Measurements from ENCODE around the gene SURF2. TPM values are rescaled to one million over a fixed set of nuclear protein-coding genes. Genes with fewer than 3 reads are reported as not detected.

SURF2 gene
- total RNA-seq, 2 experiments from 2014 or later: 19.0 to 19.7 TPM

- H3K9me2 ChIP-seq (ENCODE audit: insufficient read depth, low read length): no peaks in the 10 kb centered on the region
- POLR2A ChIA-PET: no interaction called here
- H3K4me1 ChIP-seq (ENCODE audit: insufficient read depth, low read length, poor library complexity, severe bottlenecking): peaks cover 22% of the 10 kb centered on the region
- no peak overlapping the region for H2AFZ ChIP-seq (ENCODE audit: low read length)
- peaks cover 14% of the 10 kb centered on the region; the same call in 1 of the 2 replicates for H4K20me1 ChIP-seq (ENCODE audit: insufficient read depth, low read length)
- intact Hi-C loops (cut with micrococcal nuclease; ENCODE audit: unreplicated experiment): no loop called here
- no peak for DNase-seq (ENCODE audit: low spot score)
- BruUV-seq (replicated peaks): no TSS peak
- no peaks in the 10 kb centered on the region for H3K9me3 ChIP-seq (ENCODE audit: low read length)
- CTCF ChIA-PET (ENCODE audit: unreplicated experiment): no interaction called here
- TF ChIP-seq EZH2phosphoT487 (IDR thresholded peaks at IDR 0.05; ENCODE audit: borderline replicate concordance, low read depth, low read length): no peak
- TF ChIP-seq, protein P1, sequence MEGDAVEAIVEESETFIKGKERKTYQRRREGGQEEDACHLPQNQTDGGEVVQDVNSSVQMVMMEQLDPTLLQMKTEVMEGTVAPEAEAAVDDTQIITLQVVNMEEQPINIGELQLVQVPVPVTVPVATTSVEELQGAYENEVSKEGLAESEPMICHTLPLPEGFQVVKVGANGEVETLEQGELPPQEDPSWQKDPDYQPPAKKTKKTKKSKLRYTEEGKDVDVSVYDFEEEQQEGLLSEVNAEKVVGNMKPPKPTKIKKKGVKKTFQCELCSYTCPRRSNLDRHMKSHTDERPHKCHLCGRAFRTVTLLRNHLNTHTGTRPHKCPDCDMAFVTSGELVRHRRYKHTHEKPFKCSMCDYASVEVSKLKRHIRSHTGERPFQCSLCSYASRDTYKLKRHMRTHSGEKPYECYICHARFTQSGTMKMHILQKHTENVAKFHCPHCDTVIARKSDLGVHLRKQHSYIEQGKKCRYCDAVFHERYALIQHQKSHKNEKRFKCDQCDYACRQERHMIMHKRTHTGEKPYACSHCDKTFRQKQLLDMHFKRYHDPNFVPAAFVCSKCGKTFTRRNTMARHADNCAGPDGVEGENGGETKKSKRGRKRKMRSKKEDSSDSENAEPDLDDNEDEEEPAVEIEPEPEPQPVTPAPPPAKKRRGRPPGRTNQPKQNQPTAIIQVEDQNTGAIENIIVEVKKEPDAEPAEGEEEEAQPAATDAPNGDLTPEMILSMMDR (conservative IDR thresholded peaks at IDR 0.05; ENCODE audit: low read length): no peak
- no peak overlapping the region for H3K27ac ChIP-seq (ENCODE audit: low read depth, low read length, poor library complexity, severe bottlenecking)
- H3K79me2 ChIP-seq (ENCODE audit: insufficient read depth, low read depth, low read length): peaks cover 40% of the 10 kb centered on the region
- peaks cover 92% of the 10 kb centered on the region for H3K36me3 ChIP-seq (ENCODE audit: insufficient read depth, low read length)
- H3K4me2 ChIP-seq (ENCODE audit: low read length): no peak overlapping the region
- H3K4me3 ChIP-seq (ENCODE audit: low read depth, low read length, poor library complexity, severe bottlenecking): no peak overlapping the region
Measured at GRCh38 chr9:133367221-133367620, 10.9 kb downstream of the SURF2 start.

DNA sequence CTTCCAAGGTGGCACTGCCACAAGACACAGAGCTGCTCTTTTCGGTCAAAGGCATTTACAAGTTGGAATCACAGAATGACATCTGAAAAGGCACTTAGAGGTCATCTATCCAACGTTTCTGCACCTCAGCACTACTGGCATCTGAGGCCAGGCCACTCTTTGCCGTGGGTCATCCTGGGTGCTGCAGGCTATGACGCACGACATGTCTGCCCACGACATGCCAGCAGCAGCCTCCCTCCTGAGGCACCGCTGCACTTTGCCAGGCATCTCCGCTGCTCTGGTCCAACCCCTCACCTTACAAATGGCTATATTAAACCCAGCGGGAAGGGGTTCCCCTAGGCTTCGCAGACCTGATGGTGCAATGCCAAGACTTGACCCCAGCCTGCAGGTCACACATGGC is 11.4 kb downstream of the SURF2 start:
- no TSS peak for BruUV-seq (replicated peaks)

GRCh38 chr9:133368249-133368881 is 12.0 kb downstream of the SURF2 start:
- Histone ChIP-seq H3K27ac (ENCODE audit: low read depth, low read length, poor library complexity, severe bottlenecking) (no peak overlapping the region), H3K79me2 (ENCODE audit: insufficient read depth, low read depth, low read length) (peaks cover 51% of the 10 kb centered on the region), H3K36me3 (ENCODE audit: insufficient read depth, low read length) (peaks cover 92% of the 10 kb centered on the region), H3K9me3 (ENCODE audit: low read length) (no peaks in the 10 kb centered on the region), H2AFZ (ENCODE audit: low read length) (no peak overlapping the region), H3K4me3 (ENCODE audit: low read depth, low read length, poor library complexity, severe bottlenecking) (no peak overlapping the region), H3K9me2 (ENCODE audit: insufficient read depth, low read length) (no peaks in the 10 kb centered on the region), H3K4me1 (ENCODE audit: insufficient read depth, low read length, poor library complexity, severe bottlenecking) (peaks cover 26% of the 10 kb centered on the region), H4K20me1 (ENCODE audit: insufficient read depth, low read length) (peaks cover 16% of the 10 kb centered on the region; the same call in 1 of the 2 replicates), H3K4me2 (ENCODE audit: low read length) (no peak overlapping the region)
- CTCF ChIA-PET (ENCODE audit: unreplicated experiment): no interaction called here
- no TSS peak for BruUV-seq (replicated peaks)
- POLR2A ChIA-PET: no interaction called here
- TF ChIP-seq EZH2phosphoT487 (IDR thresholded peaks at IDR 0.05; ENCODE audit: borderline replicate concordance, low read depth, low read length): no peak
- TF ChIP-seq, protein P1 (conservative IDR thresholded peaks at IDR 0.05; ENCODE audit: low read length): no peak
- DNase-seq (ENCODE audit: low spot score): no peak
- intact Hi-C loops (cut with micrococcal nuclease; ENCODE audit: unreplicated experiment): no loop called here

More for the DNA sequence above, 11.4 kb downstream of the SURF2 start:
- Histone ChIP-seq H4K20me1 (ENCODE audit: insufficient read depth, low read length) (peaks cover 16% of the 10 kb centered on the region; the same call in 1 of the 2 replicates), H3K4me2 (ENCODE audit: low read length) (no peak overlapping the region), H3K4me3 (ENCODE audit: low read depth, low read length, poor library complexity, severe bottlenecking) (no peak overlapping the region), H2AFZ (ENCODE audit: low read length) (no peak overlapping the region), H3K36me3 (ENCODE audit: insufficient read depth, low read length) (peaks cover 92% of the 10 kb centered on the region), H3K27ac (ENCODE audit: low read depth, low read length, poor library complexity, severe bottlenecking) (no peak overlapping the region), H3K79me2 (ENCODE audit: insufficient read depth, low read depth, low read length) (peaks cover 45% of the 10 kb centered on the region), H3K9me3 (ENCODE audit: low read length) (no peaks in the 10 kb centered on the region), H3K4me1 (ENCODE audit: insufficient read depth, low read length, poor library complexity, severe bottlenecking) (peaks cover 26% of the 10 kb centered on the region), H3K9me2 (ENCODE audit: insufficient read depth, low read length) (no peaks in the 10 kb centered on the region)
- DNase-seq (ENCODE audit: low spot score): no peak
- intact Hi-C loops (cut with micrococcal nuclease; ENCODE audit: unreplicated experiment): no loop called here
- no peak for TF ChIP-seq EZH2phosphoT487 (IDR thresholded peaks at IDR 0.05; ENCODE audit: borderline replicate concordance, low read depth, low read length)
- TF ChIP-seq, protein P1 (conservative IDR thresholded peaks at IDR 0.05; ENCODE audit: low read length): no peak
- POLR2A ChIA-PET: no interaction called here
- CTCF ChIA-PET (ENCODE audit: unreplicated experiment): no interaction called here
